Osteocyte (in vitro differentiated cells): ENCODE measurements around the gene ATXN3L. TPM values are rescaled to one million over a fixed set of nuclear protein-coding genes. Genes with fewer than 3 reads are reported as not detected.

ENCODE experiments used
- DNase-seq: peaks from one replicate; pipeline ENCODE4 v3.0.0; 2021; ENCODE audit warnings: mixed read lengths; ENCODE audit not compliant: unreplicated experiment; ENCODE audit errors: extremely low spot score
- H3K27ac Mint-ChIP-seq: one replicate; pipeline ENCODE4 v1.8.0; 2021; ENCODE audit warnings: mild to moderate bottlenecking, mixed read lengths; ENCODE audit not compliant: unreplicated experiment
- H3K27me3 Mint-ChIP-seq: one replicate; pipeline ENCODE4 v1.8.0; 2021; ENCODE audit warnings: mixed read lengths; ENCODE audit not compliant: unreplicated experiment
- H3K36me3 Mint-ChIP-seq: one replicate; pipeline ENCODE4 v1.8.0; 2021; ENCODE audit warnings: mixed read lengths; ENCODE audit not compliant: unreplicated experiment
- H3K4me1 Mint-ChIP-seq: one replicate; pipeline ENCODE4 v1.8.0; 2021; ENCODE audit warnings: mixed read lengths; ENCODE audit not compliant: unreplicated experiment
- H3K4me3 Mint-ChIP-seq: one replicate; pipeline ENCODE4 v1.8.0; 2021; ENCODE audit warnings: mild to moderate bottlenecking, moderate library complexity, mixed read lengths; ENCODE audit not compliant: unreplicated experiment
- H3K9me3 Mint-ChIP-seq: one replicate; pipeline ENCODE4 v1.8.0; 2021; ENCODE audit warnings: mixed read lengths; ENCODE audit not compliant: unreplicated experiment
- CTCF ChIP-seq: fragments of 200-600 bp; sonication (generic); IDR thresholded peaks from 2 replicates; pipeline ENCODE4 v1.5.0; 2021; ENCODE audit warnings: antibody characterized with exemption, mild to moderate bottlenecking, moderate library complexity
- long read RNA-seq: library from polyadenylated mRNA; unstranded; transcript quantifications from one replicate; pipeline ENCODE4 v2.0.0, GENCODE V29; 2021
- total RNA-seq: library from RNA; stranded (reverse); gene quantifications from 2 replicates; pipeline ENCODE4 v1.2.1, GENCODE V29; 2021

The ATXN3L gene
- total RNA-seq: not detected in 2 replicates
- long read RNA-seq: 0 reads

- no peaks in the 10 kb centered on the region for H3K4me1 Mint-ChIP-seq
- H3K9me3 Mint-ChIP-seq: peaks cover 25% of the 10 kb centered on the region
- no peak within 1 kb of the TSS for H3K27ac Mint-ChIP-seq
- H3K27me3 Mint-ChIP-seq: no peaks in the 10 kb centered on the region
- no peaks in the 10 kb centered on the region for H3K36me3 Mint-ChIP-seq
- TF ChIP-seq CTCF: no peak
- H3K4me3 Mint-ChIP-seq: no peak within 1 kb of the TSS
- no peak for DNase-seq
Measured at GRCh38 chrX:13319953-13320352, at the start of gene ATXN3L. Gene ATXN3L (minus strand): TSS chrX:13320053. CDS start chrX:13319934, 119 bp downstream.

- TF ChIP-seq CTCF: no peak
- Mint-ChIP-seq H3K4me3 (no peak overlapping the region), H3K27me3 (no peaks in the 10 kb centered on the region), H3K9me3 (peaks cover 10% of the 10 kb centered on the region), H3K27ac (no peak overlapping the region), H3K4me1 (peaks cover 16% of the 10 kb centered on the region), H3K36me3 (no peaks in the 10 kb centered on the region)
- DNase-seq: no peak
Measured at GRCh38 chrX:13369256-13370030, 49.6 kb upstream of the ATXN3L start.

GRCh38 chrX:13367950-13368349 is 48.1 kb upstream of the ATXN3L start:
- Mint-ChIP-seq H3K27ac (no peak overlapping the region), H3K9me3 (peaks cover 10% of the 10 kb centered on the region)
- no peak for DNase-seq

GRCh38 chrX:13366698-13367097 is 46.8 kb upstream of the ATXN3L start:
- Mint-ChIP-seq H3K27me3 (no peaks in the 10 kb centered on the region), H3K27ac (no peak overlapping the region), H3K36me3 (no peaks in the 10 kb centered on the region), H3K4me1 (peaks cover 8% of the 10 kb centered on the region), H3K9me3 (peaks cover 8% of the 10 kb centered on the region), H3K4me3 (no peak overlapping the region)
- DNase-seq: no peak
- TF ChIP-seq CTCF: no peak

More at GRCh38 chrX:13367950-13368349, 48.1 kb upstream of the ATXN3L start:
- Mint-ChIP-seq H3K36me3 (no peaks in the 10 kb centered on the region), H3K27me3 (no peaks in the 10 kb centered on the region), H3K4me1 (peaks cover 8% of the 10 kb centered on the region), H3K4me3 (no peak overlapping the region)
- no peak for TF ChIP-seq CTCF

- Mint-ChIP-seq H3K4me1 (peaks cover 8% of the 10 kb centered on the region), H3K4me3 (no peak overlapping the region), H3K36me3 (no peaks in the 10 kb centered on the region), H3K9me3 (peaks cover 4% of the 10 kb centered on the region), H3K27me3 (no peaks in the 10 kb centered on the region), H3K27ac (no peak overlapping the region)
- no peak for DNase-seq
- no peak for TF ChIP-seq CTCF
Measured at GRCh38 chrX:13365161-13365560, 45.3 kb upstream of the ATXN3L start.
